ENCODE measurements around the gene NOA1.
"Not testable (repeated sequence)": the region's sequence is repeated elsewhere in the genome, so short reads cannot be mapped to it uniquely, and the experiment has no call there.

DNA sequence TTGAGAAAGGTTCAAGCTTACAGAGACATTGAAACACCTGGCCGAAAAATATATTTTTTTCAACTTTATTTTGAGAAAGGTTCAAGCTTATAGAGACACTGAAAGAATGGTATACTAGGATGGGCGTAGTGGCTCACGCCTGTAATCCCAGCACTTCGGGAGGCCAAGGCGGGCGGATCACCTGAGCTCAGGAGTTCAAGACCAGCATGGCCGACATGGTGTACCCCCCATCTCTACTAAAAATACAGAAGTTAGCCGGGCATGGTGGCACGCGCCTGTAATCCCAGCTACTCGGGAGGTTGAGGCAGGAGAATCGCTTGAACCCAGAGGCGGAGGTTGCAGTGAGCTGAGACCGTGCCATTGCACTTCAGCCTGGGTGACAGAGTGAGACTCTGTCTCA lies 37.6 kb downstream of the NOA1 start:
- not testable (repeated sequence) for TF ChIP-seq BHLHE40 (IDR thresholded peaks at IDR 0.05; ENCODE audit: low read depth, low read length); POLR2AphosphoS2 (conservative IDR thresholded peaks at IDR 0.05; ENCODE audit: low read length); KDM5A (IDR thresholded peaks at IDR 0.05); CBX2 (IDR thresholded peaks at IDR 0.05; ENCODE audit: borderline replicate concordance, low read depth); EP300 (IDR thresholded peaks at IDR 0.05); POLR2A (IDR thresholded peaks at IDR 0.05; ENCODE audit: low read length); ESRRA (IDR thresholded peaks at IDR 0.05; ENCODE audit: borderline replicate concordance, low read length); JUN (IDR thresholded peaks at IDR 0.05); RCOR1 (IDR thresholded peaks at IDR 0.05; ENCODE audit: low read depth, low read length); HOXA7 (CRISPR knock-in tag; IDR thresholded peaks at IDR 0.05); KDM1A (IDR thresholded peaks at IDR 0.05; ENCODE audit: low read depth); MYC (IDR thresholded peaks at IDR 0.05; ENCODE audit: borderline replicate concordance, low read length)
- TF ChIP-seq, protein P1, sequence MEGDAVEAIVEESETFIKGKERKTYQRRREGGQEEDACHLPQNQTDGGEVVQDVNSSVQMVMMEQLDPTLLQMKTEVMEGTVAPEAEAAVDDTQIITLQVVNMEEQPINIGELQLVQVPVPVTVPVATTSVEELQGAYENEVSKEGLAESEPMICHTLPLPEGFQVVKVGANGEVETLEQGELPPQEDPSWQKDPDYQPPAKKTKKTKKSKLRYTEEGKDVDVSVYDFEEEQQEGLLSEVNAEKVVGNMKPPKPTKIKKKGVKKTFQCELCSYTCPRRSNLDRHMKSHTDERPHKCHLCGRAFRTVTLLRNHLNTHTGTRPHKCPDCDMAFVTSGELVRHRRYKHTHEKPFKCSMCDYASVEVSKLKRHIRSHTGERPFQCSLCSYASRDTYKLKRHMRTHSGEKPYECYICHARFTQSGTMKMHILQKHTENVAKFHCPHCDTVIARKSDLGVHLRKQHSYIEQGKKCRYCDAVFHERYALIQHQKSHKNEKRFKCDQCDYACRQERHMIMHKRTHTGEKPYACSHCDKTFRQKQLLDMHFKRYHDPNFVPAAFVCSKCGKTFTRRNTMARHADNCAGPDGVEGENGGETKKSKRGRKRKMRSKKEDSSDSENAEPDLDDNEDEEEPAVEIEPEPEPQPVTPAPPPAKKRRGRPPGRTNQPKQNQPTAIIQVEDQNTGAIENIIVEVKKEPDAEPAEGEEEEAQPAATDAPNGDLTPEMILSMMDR (IDR thresholded peaks at IDR 0.05) = not testable (repeated sequence)
